ENCODE results near the gene PEX5. TPM values are rescaled to one million over a fixed set of nuclear protein-coding genes. Genes with fewer than 3 reads are reported as not detected.

Gene PEX5
- total RNA-seq, 1 donor from 2014 or later: 61.7 TPM

DNA sequence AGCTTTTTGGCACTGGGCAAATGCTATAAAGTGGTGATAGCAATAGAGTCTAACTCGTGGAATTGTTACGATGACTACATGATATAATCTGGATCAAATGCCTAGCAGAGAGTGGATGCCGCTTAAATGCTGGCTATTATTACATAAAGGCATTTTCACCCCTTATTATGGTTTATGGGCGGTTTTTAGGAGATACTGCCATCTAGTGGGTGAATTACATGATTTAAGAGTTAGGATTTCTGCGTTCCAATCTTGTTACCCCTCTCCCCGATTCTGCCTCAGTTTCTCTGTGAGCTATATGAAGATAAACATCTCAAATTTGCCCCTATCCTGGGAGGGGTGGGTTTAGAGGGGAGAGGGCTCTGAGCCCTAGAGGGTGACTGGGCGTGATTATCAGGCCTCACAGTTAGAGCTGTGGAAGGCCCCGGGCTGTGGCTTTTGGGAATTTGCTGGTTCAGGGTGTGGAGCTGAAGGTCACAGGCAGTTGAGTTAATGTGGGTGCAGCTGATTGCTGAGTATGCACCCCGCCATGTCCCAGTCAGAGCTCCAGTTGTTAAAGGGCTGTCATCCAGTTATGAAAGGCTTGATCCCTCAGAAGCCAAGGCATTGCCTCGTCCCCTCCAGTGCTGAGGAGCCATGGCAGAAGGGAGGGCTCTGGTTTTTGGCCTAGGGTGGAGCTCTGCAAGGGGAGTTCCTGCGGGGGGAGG lies 44.9 kb upstream of the PEX5 start:
- Histone ChIP-seq H3K4me1 (no peaks in the 10 kb centered on the region), H3K27ac (no peak overlapping the region), H3K4me3 (no peak overlapping the region), H3K27me3 (no peaks in the 10 kb centered on the region), H3K9me3 (no peaks in the 10 kb centered on the region), H3K36me3 (peaks cover 10 to 35% of the 10 kb centered on the region in 2 donors)
- intact Hi-C loops (cut with DNase I): loop anchor here (10.0 kb wide), 1 partner anchor 490 kb away; no protein-coding TSS in a partner anchor
- TF ChIP-seq, protein P1, sequence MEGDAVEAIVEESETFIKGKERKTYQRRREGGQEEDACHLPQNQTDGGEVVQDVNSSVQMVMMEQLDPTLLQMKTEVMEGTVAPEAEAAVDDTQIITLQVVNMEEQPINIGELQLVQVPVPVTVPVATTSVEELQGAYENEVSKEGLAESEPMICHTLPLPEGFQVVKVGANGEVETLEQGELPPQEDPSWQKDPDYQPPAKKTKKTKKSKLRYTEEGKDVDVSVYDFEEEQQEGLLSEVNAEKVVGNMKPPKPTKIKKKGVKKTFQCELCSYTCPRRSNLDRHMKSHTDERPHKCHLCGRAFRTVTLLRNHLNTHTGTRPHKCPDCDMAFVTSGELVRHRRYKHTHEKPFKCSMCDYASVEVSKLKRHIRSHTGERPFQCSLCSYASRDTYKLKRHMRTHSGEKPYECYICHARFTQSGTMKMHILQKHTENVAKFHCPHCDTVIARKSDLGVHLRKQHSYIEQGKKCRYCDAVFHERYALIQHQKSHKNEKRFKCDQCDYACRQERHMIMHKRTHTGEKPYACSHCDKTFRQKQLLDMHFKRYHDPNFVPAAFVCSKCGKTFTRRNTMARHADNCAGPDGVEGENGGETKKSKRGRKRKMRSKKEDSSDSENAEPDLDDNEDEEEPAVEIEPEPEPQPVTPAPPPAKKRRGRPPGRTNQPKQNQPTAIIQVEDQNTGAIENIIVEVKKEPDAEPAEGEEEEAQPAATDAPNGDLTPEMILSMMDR (IDR thresholded peaks at IDR 0.05): peak; percentile 6 to 59 (median 37)
- DNase-seq (ENCODE audit: low spot score in 2 of 2): peak in 1 of 2 donors; percentile 63

DNA sequence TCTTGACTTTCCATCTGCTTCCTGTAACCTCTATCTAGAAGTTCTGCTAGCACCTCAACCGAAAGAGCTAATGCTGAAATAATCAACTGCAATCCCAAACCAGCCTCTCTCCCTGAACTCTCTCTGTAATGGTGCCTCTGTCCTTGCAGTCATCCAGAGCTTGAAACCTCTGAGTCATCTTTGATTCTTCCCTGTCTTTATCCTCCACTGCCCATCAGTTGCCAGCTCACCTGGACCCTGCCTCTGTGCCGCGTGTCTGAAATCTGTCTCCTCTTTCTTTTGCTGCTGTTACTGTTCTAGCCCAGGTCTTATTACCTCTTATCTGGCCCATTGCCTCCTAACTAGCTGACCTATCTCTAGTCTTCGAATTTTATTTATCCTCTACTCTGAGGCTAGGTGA lies 43.8 kb upstream of the PEX5 start:
- intact Hi-C loops (cut with DNase I): loop anchor here (10.0 kb wide), 1 partner anchor 489 kb away; no protein-coding TSS in a partner anchor
- Histone ChIP-seq H3K36me3 (peaks cover 16 to 45% of the 10 kb centered on the region in 2 donors), H3K27me3 (no peaks in the 10 kb centered on the region), H3K9me3 (no peaks in the 10 kb centered on the region), H3K4me1 (no peaks in the 10 kb centered on the region), H3K4me3 (no peak overlapping the region), H3K27ac (no peak overlapping the region)
- peak in 1 of 2 donors; percentile 9 for DNase-seq (ENCODE audit: low spot score in 2 of 2)
- TF ChIP-seq, protein P1 (IDR thresholded peaks at IDR 0.05): no peak

DNA sequence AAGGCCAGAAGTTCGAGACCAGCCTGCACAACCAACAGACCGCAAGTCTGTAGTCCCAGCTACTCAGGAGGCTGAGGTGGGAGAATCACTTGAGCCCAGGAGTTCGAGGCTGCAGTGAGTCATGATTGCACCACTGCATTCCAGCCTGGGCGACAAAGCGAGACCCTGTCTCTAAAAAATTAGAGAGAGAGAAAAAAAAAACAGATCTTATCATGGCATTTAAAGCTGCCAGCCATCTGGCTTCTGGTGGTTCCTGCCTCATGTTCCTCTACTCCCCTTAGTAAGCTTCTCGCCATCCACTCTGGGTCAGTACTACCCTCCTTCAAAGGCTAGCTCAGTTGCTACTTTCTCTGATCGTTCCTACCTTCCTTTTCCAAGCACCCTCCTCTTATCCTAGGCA lies 43.3 kb upstream of the PEX5 start:
- peaks cover 22 to 49% of the 10 kb centered on the region in 2 donors for H3K36me3 ChIP-seq
- H3K27ac ChIP-seq: no peak overlapping the region
- TF ChIP-seq, protein P1 (IDR thresholded peaks at IDR 0.05): no peak
- H3K9me3 ChIP-seq: no peaks in the 10 kb centered on the region
- no peaks in the 10 kb centered on the region for H3K27me3 ChIP-seq
- no peaks in the 10 kb centered on the region for H3K4me1 ChIP-seq
- intact Hi-C loops (cut with DNase I): loop anchor here (10.0 kb wide), 1 partner anchor 489 kb away; no protein-coding TSS in a partner anchor
- no peak overlapping the region for H3K4me3 ChIP-seq
- no peak for DNase-seq (ENCODE audit: low spot score in 2 of 2)

DNA sequence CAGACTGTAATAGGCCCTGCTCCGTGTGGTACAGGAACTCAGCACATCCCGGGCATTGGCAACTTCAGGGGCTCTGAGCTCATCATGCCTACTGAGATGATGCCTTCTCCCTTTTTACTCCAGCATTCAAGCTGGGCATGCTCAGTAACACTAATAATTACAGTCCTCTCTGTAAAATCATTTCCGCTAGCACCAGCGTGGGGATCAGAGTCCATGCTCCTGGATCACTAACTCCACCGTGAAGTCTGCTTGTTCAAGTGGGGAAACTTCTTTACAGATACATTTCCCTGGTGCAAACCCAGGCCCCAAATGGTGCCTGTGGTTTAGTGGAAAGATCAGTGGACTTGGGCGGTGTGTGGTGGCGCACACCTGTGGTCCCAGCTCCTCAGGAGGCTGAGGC lies 42.6 kb upstream of the PEX5 start:
- no peak for DNase-seq (ENCODE audit: low spot score in 2 of 2)
- Histone ChIP-seq H3K9me3 (no peaks in the 10 kb centered on the region), H3K27me3 (no peaks in the 10 kb centered on the region), H3K27ac (no peak overlapping the region), H3K36me3 (peaks cover 27 to 56% of the 10 kb centered on the region in 2 donors), H3K4me1 (no peaks in the 10 kb centered on the region), H3K4me3 (no peak overlapping the region)
- intact Hi-C loops (cut with DNase I): loop anchor here (10.0 kb wide), 1 partner anchor 488 kb away; no protein-coding TSS in a partner anchor
- TF ChIP-seq, protein P1 (IDR thresholded peaks at IDR 0.05): no peak

DNA sequence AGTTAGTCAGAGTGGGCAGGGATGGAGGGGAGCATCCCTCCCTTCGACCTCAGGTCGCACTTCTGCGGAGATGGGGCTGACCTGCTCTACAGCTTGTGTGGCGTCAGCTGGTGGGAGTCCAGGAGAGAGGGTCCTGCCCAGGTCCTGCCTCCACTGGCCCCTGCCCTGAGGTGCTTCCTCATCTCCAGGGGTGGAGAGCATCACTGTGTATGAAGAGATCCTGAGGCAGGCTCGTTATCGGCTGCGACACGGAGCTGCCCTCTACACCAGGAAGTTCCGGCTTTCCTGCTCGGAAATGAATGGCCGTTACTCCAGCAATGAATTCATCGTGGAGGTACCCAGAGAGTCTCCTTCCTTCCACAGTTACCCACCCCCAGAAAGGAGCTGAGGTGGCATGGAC lies 39.1 kb upstream of the PEX5 start:
- no peak for DNase-seq (ENCODE audit: low spot score in 2 of 2)
- intact Hi-C loops (cut with DNase I): no loop called here
- H3K9me3 ChIP-seq: no peaks in the 10 kb centered on the region
- no peak overlapping the region for H3K4me3 ChIP-seq
- H3K4me1 ChIP-seq: no peaks in the 10 kb centered on the region
- peaks cover 31 to 77% of the 10 kb centered on the region in 2 donors for H3K36me3 ChIP-seq
- H3K27ac ChIP-seq: no peak overlapping the region
- no peaks in the 10 kb centered on the region for H3K27me3 ChIP-seq
- TF ChIP-seq, protein P1 (IDR thresholded peaks at IDR 0.05): no peak
